Osteoblast (primary cell): ENCODE results near the gene IL37. TPM values are rescaled to one million over a fixed set of nuclear protein-coding genes. Genes with fewer than 3 reads are reported as not detected.

Experiments used
- DNase-seq: peaks from one replicate; pipeline ENCODE4 v3.0.0; 2011; ENCODE audit warnings: low spot score, mixed read lengths; ENCODE audit not compliant: insufficient read length; ENCODE audit errors: missing footprints
- H2AFZ ChIP-seq: 2 replicates; pipeline ENCODE4 v1.6.0; 2011; ENCODE audit warnings: mild to moderate bottlenecking, low read length
- H3K27ac ChIP-seq: 2 replicates; pipeline ENCODE4 v1.5.1; 2011; ENCODE audit warnings: mild to moderate bottlenecking, low read depth, low read length, moderate library complexity
- H3K27me3 ChIP-seq: 2 replicates; pipeline ENCODE4 v1.6.0; 2012; ENCODE audit warnings: mild to moderate bottlenecking, control low read depth, inconsistent platforms, low read length, moderate library complexity; ENCODE audit not compliant: insufficient read depth
- H3K36me3 ChIP-seq: 2 replicates; pipeline ENCODE4 v1.5.1; 2011; ENCODE audit warnings: mild to moderate bottlenecking, low read length, control low read depth, moderate library complexity; ENCODE audit not compliant: insufficient read depth
- H3K4me1 ChIP-seq: 2 replicates; pipeline ENCODE4 v1.5.1; 2011; ENCODE audit warnings: mild to moderate bottlenecking, low read length, control low read depth, moderate library complexity; ENCODE audit not compliant: insufficient read depth
- H3K4me2 ChIP-seq: 2 replicates; pipeline ENCODE4 v1.6.0; 2011; ENCODE audit warnings: mild to moderate bottlenecking, low read length; ENCODE audit not compliant: insufficient read depth
- H3K4me3 ChIP-seq: fragments of 200-600 bp; sonication (generic); 3 replicates; pipeline ENCODE4 v1.5.1; 2012; ENCODE audit warnings: mild to moderate bottlenecking, low read length, inconsistent platforms; ENCODE audit not compliant: insufficient read depth
- H3K79me2 ChIP-seq: 2 replicates; pipeline ENCODE4 v1.6.0; 2012; ENCODE audit warnings: mild to moderate bottlenecking, low read length, control low read depth, inconsistent platforms; ENCODE audit not compliant: insufficient read depth
- H3K9me3 ChIP-seq: 2 replicates; pipeline ENCODE4 v1.5.1; 2011; ENCODE audit warnings: low read depth, low read length, control low read depth
- H4K20me1 ChIP-seq: 2 replicates; pipeline ENCODE4 v1.6.0; 2012; ENCODE audit warnings: mild to moderate bottlenecking, low read length, control low read depth; ENCODE audit not compliant: insufficient read depth
- CTCF ChIP-seq: IDR thresholded peaks from 2 replicates; pipeline ENCODE4 v1.5.1; 2011; ENCODE audit warnings: mild to moderate bottlenecking, low read depth, low read length, moderate library complexity; ENCODE audit errors: extremely low read depth
- total RNA-seq: library from RNA; depleted of rRNA; stranded (reverse); fragments of >200 nt; gene quantifications from 2 replicates; pipeline ENCODE4 v1.2.3, GENCODE V29; 2012

The IL37 gene
- total RNA-seq, 1 donor: not detected

GRCh38 chr2:112910219-112910618 lies 746 bp upstream of the IL37 start:
- no peak overlapping the region for H3K4me3 ChIP-seq
- no peak overlapping the region for H2AFZ ChIP-seq
- no peaks in the 10 kb centered on the region for H3K4me1 ChIP-seq
- no peak overlapping the region for H3K27ac ChIP-seq
- H4K20me1 ChIP-seq: no peaks in the 10 kb centered on the region
- H3K36me3 ChIP-seq: no peaks in the 10 kb centered on the region
- no peak for TF ChIP-seq CTCF
- no peak for DNase-seq
- H3K9me3 ChIP-seq: no peaks in the 10 kb centered on the region
- H3K79me2 ChIP-seq: no peaks in the 10 kb centered on the region
- no peak overlapping the region for H3K4me2 ChIP-seq
- H3K27me3 ChIP-seq: peaks cover 23% of the 10 kb centered on the region

- Histone ChIP-seq H2AFZ (no peak overlapping the region), H4K20me1 (no peaks in the 10 kb centered on the region), H3K4me3 (no peak overlapping the region), H3K79me2 (no peaks in the 10 kb centered on the region), H3K27ac (no peak overlapping the region), H3K27me3 (peaks cover 26% of the 10 kb centered on the region), H3K9me3 (no peaks in the 10 kb centered on the region), H3K36me3 (no peaks in the 10 kb centered on the region), H3K4me1 (no peaks in the 10 kb centered on the region), H3K4me2 (no peak overlapping the region)
- no peak for TF ChIP-seq CTCF
- DNase-seq: no peak
These were observed 1.4 kb downstream of the IL37 start for GRCh38 chr2:112912403-112912802.

DNA sequence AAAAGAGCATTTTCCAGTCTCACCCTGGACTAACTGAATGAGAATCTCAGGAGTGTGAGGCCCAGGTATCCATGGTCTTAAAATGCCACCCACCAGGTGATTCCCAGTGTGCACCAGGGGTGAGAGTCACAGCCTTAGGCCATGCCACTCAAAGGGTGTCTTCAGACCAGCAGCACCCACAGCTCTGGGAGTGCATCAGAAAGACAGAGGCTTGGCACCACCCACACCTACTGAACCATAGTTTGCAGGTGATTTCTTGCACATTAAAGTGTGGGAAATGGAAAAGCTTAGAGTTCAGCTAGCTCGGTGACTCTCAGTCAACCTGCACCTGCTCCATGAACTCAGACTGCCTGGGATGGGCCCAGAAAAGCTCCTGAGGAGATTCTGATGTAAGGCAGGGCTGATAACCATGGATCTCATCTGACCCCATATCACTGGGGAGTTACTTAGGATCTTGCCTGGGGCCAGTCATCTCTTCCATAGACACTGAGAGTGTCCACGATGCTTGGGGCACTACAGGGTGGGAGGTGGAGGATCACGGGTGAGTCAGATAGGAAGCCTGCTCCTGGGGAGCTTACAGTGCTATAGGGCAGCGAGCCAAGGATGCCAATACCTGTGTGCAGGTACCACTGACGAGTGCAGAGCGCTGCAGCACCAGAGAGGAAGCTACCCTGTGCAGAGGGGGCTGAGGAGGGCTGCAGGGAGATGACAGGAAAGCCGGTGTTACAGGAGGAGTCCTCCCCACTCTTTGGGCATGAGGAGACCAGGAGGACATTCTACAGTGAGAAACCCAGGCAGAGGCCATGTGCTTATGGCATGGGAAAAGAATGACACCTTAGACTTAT lies 4.6 kb downstream of the IL37 start:
- no peak overlapping the region for H3K4me3 ChIP-seq
- peaks cover 1% of the 10 kb centered on the region for H3K9me3 ChIP-seq
- TF ChIP-seq CTCF: no peak
- no peaks in the 10 kb centered on the region for H3K4me1 ChIP-seq
- H3K27me3 ChIP-seq: peaks cover 30% of the 10 kb centered on the region
- no peak overlapping the region for H2AFZ ChIP-seq
- no peak overlapping the region for H3K4me2 ChIP-seq
- no peaks in the 10 kb centered on the region for H3K79me2 ChIP-seq
- H4K20me1 ChIP-seq: no peaks in the 10 kb centered on the region
- DNase-seq: no peak
- H3K36me3 ChIP-seq: no peaks in the 10 kb centered on the region
- no peak overlapping the region for H3K27ac ChIP-seq

DNA sequence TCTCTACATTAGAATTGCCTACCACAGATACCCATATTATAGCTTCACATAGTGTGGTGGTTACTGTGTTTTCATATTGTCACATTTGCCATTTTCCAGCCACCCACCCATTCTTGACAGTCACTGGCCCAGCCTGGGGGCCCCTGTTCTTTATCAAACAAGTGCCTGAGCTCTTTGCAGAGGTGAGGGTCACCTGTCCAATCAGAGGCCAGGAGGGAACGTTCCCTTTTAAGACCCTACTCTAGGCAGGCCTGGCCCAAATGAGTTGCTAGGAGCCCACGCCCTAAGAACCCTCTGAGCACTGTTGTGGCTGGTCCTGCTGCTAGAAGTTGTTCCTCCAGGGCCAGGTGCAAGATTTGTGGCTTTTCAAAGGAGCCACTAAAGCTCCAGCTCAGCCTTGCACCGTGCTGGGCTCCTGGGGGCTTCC lies 5.2 kb downstream of the IL37 start:
- Histone ChIP-seq H3K27me3 (peaks cover 24% of the 10 kb centered on the region), H3K36me3 (no peaks in the 10 kb centered on the region), H3K4me3 (no peak overlapping the region), H2AFZ (no peak overlapping the region), H3K27ac (no peak overlapping the region), H3K4me1 (no peaks in the 10 kb centered on the region), H3K4me2 (no peak overlapping the region), H3K9me3 (peaks cover 1% of the 10 kb centered on the region), H4K20me1 (no peaks in the 10 kb centered on the region), H3K79me2 (no peaks in the 10 kb centered on the region)
- DNase-seq: no peak
- no peak for TF ChIP-seq CTCF
